CMK (cell line): ENCODE data around the gene PPM1L.

ENCODE experiments used
- DNase-seq: peaks from one replicate; pipeline ENCODE4 v3.0.0-alpha.2; 2010; ENCODE audit warnings: low read depth

Gene PPM1L

DNA sequence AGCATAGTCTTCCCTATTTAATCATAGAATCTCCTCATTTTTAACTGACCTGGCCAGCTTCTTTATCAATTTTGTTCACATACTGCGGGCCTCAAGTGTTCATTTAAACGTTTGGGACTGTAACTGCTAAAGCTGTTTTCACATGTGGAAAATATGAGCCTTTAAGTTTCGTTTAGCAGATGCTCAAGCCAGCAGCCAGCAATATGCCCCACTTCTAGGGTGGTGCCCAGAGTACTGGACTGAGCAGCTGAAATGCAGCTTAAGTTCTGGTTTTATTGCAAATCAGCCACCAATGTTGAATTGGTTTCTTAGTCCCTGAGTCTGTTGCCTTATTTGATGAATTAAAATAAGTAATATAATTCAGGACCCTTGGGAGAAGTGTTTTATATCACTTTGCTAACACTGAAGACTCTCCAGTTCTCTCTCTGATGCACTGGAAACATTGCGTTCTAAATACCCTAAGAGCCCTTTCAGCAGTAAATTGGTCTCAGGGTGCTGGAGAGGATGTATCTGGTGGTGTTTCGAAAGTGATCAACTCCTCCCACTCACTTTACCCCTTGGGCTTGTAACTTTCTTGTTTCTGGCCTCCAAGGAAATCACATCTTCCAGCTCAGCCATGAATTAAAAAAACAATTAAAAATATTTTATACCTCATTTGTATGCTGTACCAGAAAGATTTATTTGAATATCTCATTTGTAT, 287.5 kb downstream of the PPM1L start:
- no peak for DNase-seq

GRCh38 chr3:161049683-161050248, 293.7 kb downstream of the PPM1L start:
- DNase-seq: no peak

- DNase-seq: peak; percentile 35
Measured at GRCh38 chr3:161050935-161051334, 294.9 kb downstream of the PPM1L start.

DNA sequence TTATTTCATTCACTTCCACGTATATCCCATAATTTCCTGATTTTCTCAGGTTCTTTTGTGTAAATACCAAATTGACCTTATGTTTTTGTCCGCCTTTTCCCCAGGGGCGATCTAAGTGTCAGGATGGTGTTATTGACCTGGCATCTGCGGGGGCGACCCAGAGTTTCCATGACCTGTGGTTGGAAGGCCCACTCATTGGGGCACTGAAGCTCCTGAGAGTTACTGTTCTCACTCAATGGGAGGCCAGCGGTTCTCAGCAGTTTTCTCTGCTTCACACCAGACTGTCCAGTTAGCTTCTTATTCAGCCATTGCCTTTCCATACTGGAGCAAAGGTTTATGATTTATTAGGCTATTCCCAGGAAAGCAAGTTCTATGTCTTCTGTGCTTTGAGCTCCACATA, 295.8 kb downstream of the PPM1L start:
- no peak for DNase-seq

GRCh38 chr3:161054860-161055604, 299.0 kb downstream of the PPM1L start:
- DNase-seq: no peak

- no peak for DNase-seq
Measured at GRCh38 chr3:161064413-161064812, 308.4 kb downstream of the PPM1L start.

- no peak for DNase-seq
Measured at GRCh38 chr3:161066930-161067329, 310.9 kb downstream of the PPM1L start.

GRCh38 chr3:161067335-161067734, 311.3 kb downstream of the PPM1L start:
- no peak for DNase-seq

DNA sequence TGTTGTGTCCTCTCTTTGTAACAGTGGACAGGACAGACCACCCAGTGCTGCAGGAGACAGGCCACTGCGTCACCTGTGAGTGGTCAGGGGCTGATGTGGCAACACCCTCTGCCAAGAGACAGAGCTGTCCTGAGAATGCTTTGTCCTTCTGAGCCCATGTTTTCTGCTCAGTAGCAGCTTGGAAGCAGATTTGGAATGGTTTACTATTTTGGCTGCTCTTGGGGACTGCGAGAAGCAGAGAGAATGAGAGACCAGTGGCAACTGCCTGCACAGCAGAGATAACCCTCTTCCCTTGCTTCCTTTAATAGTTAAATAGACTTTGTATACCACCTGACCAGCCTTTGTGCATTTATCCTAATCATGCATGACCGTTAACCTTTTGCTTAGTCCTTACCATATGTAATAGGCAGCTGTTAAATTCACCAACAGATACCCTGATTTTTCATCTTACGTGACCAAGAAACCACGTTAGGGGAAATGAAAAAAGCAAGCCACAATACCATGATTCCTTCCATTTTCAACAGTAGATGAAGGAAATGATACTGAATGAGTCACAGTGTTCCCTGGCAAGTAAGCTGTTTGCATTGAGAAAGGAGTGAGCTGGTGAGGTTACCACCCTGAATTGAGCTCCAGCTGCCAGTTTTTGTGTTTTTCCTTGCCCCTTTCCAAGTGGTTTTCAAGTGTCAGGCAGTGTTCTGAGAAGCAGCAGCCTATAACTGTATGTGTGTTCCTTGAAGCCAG, 313.6 kb downstream of the PPM1L start:
- peak; percentile 25 for DNase-seq

DNA sequence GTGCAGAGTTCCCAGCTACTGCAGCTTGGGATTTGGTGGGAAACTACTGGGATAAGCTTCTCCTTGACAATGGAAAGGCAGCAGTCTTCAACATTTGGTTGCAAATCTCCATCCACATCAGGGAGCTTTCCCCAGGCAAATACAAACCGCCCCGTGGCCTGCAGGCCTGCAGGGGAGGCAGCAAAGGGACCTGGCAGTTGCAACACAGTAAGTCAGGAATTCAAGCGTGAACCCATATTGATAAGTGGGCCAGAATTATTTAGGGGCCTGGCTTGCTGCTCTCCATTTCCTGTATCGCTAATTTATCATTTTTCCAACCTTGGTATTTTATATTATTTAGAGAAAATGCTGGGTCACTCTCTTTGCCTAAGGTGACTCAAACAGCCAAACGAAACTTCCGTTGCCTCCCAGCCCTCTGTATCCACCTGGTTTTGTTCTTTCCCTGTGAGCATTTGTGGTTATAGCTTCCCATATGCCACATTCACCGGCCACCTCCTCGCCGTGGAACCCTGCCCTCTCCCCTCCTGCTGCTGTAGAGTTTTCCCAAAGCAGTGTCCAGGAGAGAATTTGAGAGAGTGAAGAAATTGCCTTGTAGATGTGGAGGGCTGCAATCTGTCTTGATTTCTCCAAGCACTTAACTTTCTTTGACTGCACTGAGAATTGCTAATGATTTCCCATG, 314.4 kb downstream of the PPM1L start:
- DNase-seq: no peak

GRCh38 chr3:161070980-161071663, 315.1 kb downstream of the PPM1L start:
- no peak for DNase-seq

- DNase-seq: no peak
Measured at GRCh38 chr3:161072211-161072621, 316.2 kb downstream of the PPM1L start.

- DNase-seq: no peak
Measured at GRCh38 chr3:161072751-161073150, 316.7 kb downstream of the PPM1L start.

DNA sequence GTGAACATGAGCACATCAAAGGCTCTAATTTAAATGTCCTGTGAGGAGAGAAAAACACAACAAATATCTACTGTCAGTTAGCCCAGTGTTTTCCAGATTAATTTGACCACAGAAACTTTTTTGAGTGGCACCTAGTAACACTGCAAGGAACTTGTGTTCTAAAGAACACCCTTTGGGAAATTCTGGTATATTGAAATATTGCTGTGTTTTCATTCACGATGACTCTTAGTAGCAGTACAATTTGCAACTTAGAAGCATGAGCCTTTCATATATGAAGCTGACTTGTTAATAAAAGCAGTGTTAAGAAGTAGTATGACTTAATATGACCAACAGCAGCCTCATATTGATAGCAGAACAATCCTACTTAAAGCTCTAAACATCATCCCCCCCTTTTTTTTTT, 317.1 kb downstream of the PPM1L start:
- DNase-seq: no peak

DNA sequence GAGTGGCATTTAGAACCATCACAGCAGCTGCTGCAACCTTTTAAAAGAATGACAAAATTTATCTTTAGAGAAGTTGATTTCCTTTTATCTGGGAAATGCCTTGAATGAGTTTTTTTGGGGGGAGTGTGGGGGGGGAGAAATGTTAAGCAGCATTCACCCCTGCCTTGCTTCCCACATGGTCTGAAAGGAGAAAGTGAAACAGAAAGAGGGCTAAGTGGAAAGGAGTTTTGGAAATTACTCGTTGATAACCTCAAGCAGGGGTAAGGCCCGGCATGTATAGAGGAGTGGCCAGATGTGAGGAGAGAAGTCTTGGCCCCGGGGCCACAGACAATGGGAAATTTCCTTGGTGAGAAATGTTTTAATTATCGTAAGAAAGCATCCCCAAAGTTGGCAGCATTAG, 325.6 kb downstream of the PPM1L start:
- no peak for DNase-seq

GRCh38 chr3:161082063-161082462, 326.0 kb downstream of the PPM1L start:
- no peak for DNase-seq

- DNase-seq: no peak
Measured at GRCh38 chr3:161083131-161083530, 327.1 kb downstream of the PPM1L start.

- no peak for DNase-seq
Measured at GRCh38 chr3:161084277-161084676, 328.2 kb downstream of the PPM1L start.

GRCh38 chr3:161093895-161094294, 337.9 kb downstream of the PPM1L start:
- no peak for DNase-seq

- no peak for DNase-seq
Measured at GRCh38 chr3:161096771-161097367, 340.8 kb downstream of the PPM1L start.

DNA sequence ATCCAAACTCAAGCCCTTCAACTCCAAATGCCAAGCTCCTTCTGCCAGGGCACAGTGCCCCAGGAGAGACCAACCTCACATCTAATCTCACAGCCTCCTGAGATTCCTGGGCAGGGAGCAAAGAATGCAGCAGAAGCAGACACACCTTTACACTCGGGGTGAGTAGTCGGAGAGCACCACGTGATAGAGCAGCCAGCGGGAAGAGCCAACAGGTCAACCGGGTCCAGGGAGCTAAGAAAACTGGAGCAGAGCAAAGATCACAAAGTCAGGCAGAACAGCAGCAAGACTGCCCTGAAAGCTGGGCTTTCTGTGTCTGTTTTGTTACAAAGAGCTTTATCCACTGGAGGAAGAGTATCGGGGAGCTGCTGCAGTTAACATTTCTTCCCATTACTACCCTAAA, 345.0 kb downstream of the PPM1L start:
- no peak for DNase-seq
